NCI-H1417 treated with DMSO at 0.1 percent for 48 hours (cell line): Measurements from ENCODE around the gene EFEMP1.

Experiments
- DNase-seq: peaks from one replicate; lab custom pipeline; 2025; lab: John Stamatoyannopoulos, UW

Gene EFEMP1

GRCh38 chr2:55923091-55923981 is at the start of gene EFEMP1:
EFEMP1 (minus strand) TSS chr2:55923782; CDS start chr2:55922440, 1,342 bp downstream.
- no peak for DNase-seq

- DNase-seq, result no peak
Observed at GRCh38 chr2:55970500-55970899, 46.9 kb upstream of the EFEMP1 start.

GRCh38 chr2:55968941-55969340 is 45.4 kb upstream of the EFEMP1 start:
- DNase-seq, result no peak

GRCh38 chr2:55966401-55967118 is 43.0 kb upstream of the EFEMP1 start:
- DNase-seq, result no peak

- no peak for DNase-seq
Observed at GRCh38 chr2:55965966-55966365, 42.4 kb upstream of the EFEMP1 start.

- DNase-seq, result no peak
Observed at GRCh38 chr2:55965276-55965675, 41.7 kb upstream of the EFEMP1 start.

GRCh38 chr2:55962915-55963314 is 39.3 kb upstream of the EFEMP1 start:
- no peak for DNase-seq

GRCh38 chr2:55961318-55961911 is 37.8 kb upstream of the EFEMP1 start:
- peak; percentile 30 for DNase-seq

GRCh38 chr2:55958756-55959155 is 35.2 kb upstream of the EFEMP1 start:
- DNase-seq, result no peak

GRCh38 chr2:55957142-55957541 is 33.6 kb upstream of the EFEMP1 start:
- no peak for DNase-seq

GRCh38 chr2:55954306-55955035 is 30.9 kb upstream of the EFEMP1 start:
- no peak for DNase-seq

GRCh38 chr2:55952415-55952814 is 28.8 kb upstream of the EFEMP1 start:
- DNase-seq, result no peak

- DNase-seq, result no peak
Observed at GRCh38 chr2:55951533-55951932, 28.0 kb upstream of the EFEMP1 start.

GRCh38 chr2:55949613-55950012 is 26.0 kb upstream of the EFEMP1 start:
- no peak for DNase-seq

- DNase-seq, result no peak
Observed at GRCh38 chr2:55949211-55949610, 25.6 kb upstream of the EFEMP1 start.

- DNase-seq, result no peak
Observed at GRCh38 chr2:55948176-55948923, 24.8 kb upstream of the EFEMP1 start.

GRCh38 chr2:55947752-55948151 is 24.2 kb upstream of the EFEMP1 start:
- no peak for DNase-seq

GRCh38 chr2:55946793-55947192 is 23.2 kb upstream of the EFEMP1 start:
- DNase-seq, result no peak

- no peak for DNase-seq
Observed at GRCh38 chr2:55943466-55943865, 19.9 kb upstream of the EFEMP1 start.

GRCh38 chr2:55936351-55936750 is 12.8 kb upstream of the EFEMP1 start:
- DNase-seq, result no peak

- DNase-seq, result no peak
Observed at GRCh38 chr2:55934337-55934736, 10.8 kb upstream of the EFEMP1 start.
